Activated T-helper 9 cell treated with anti-CD3 and anti-CD28 coated beads, Interleukin-2, amount 50 U/mL, for 16 hours (primary cell): ENCODE data around the gene IGSF21.

Experiments used
- DNase-seq: peaks from one replicate; pipeline ENCODE4 v3.0.0-alpha.2; 2020; ENCODE audit warnings: low read depth

IGSF21 gene

GRCh38 chr1:18097206-18097605 is 10.4 kb upstream of the IGSF21 start:
- no peak for DNase-seq

GRCh38 chr1:18099026-18099425 is 8.6 kb upstream of the IGSF21 start:
- no peak for DNase-seq

GRCh38 chr1:18100060-18100459 is 7.5 kb upstream of the IGSF21 start:
- no peak for DNase-seq

GRCh38 chr1:18100491-18101063 is 7.0 kb upstream of the IGSF21 start:
- DNase-seq: no peak

GRCh38 chr1:18101508-18101907 is 6.1 kb upstream of the IGSF21 start:
- no peak for DNase-seq

GRCh38 chr1:18103788-18104421 is 3.7 kb upstream of the IGSF21 start:
- DNase-seq: no peak

GRCh38 chr1:18104546-18105100 is 3.0 kb upstream of the IGSF21 start:
- no peak for DNase-seq

- DNase-seq: no peak
Measured at GRCh38 chr1:18105196-18105595, 2.4 kb upstream of the IGSF21 start.

GRCh38 chr1:18108299-18109057 is 880 bp downstream of the IGSF21 start:
- no peak for DNase-seq

- no peak for DNase-seq
Measured at GRCh38 chr1:18109058-18109755, 1.6 kb downstream of the IGSF21 start.

GRCh38 chr1:18109756-18110597 is 2.4 kb downstream of the IGSF21 start:
- DNase-seq: no peak

GRCh38 chr1:18110598-18110939 is 3.0 kb downstream of the IGSF21 start:
- DNase-seq: no peak

- no peak for DNase-seq
Measured at GRCh38 chr1:18110968-18111367, 3.4 kb downstream of the IGSF21 start.

GRCh38 chr1:18111605-18112297 is 4.2 kb downstream of the IGSF21 start:
- no peak for DNase-seq

GRCh38 chr1:18112611-18113010 is 5.0 kb downstream of the IGSF21 start:
- DNase-seq: no peak

- no peak for DNase-seq
Measured at GRCh38 chr1:18114726-18115410, 7.3 kb downstream of the IGSF21 start.

- no peak for DNase-seq
Measured at GRCh38 chr1:18116777-18117176, 9.2 kb downstream of the IGSF21 start.

- DNase-seq: no peak
Measured at GRCh38 chr1:18118078-18118477, 10.5 kb downstream of the IGSF21 start.

GRCh38 chr1:18118491-18118890 is 10.9 kb downstream of the IGSF21 start:
- no peak for DNase-seq

- DNase-seq: no peak
Measured at GRCh38 chr1:18119289-18119688, 11.7 kb downstream of the IGSF21 start.
